Stomach (tissue), 9 donors: ENCODE measurements around the gene SMPD3. TPM values are rescaled to one million over a fixed set of nuclear protein-coding genes. Genes with fewer than 3 reads are reported as not detected.
A peak's percentile ranks its signal among the peaks of the same experiment; 100 is the strongest.

Experiments
- DNase-seq, 2 donors: peaks; one replicate each; pipeline versions ENCODE4 v3.0.0 to v3.0.0-alpha.2; 2013 to 2019
- H3K27ac ChIP-seq, 5 donors: fragments of 200-600 bp in 4 of 5; sonication (generic) in 4 of 5; one replicate each; pipeline ENCODE4 v1.5.1; 2013 to 2019; ENCODE audit warnings: mild to moderate bottlenecking in 1 of 5, moderate library complexity in 1 of 5
- H3K27me3 ChIP-seq, 3 donors: fragments of 200-600 bp; sonication (generic); one replicate each; pipeline ENCODE4 v1.5.1; 2017 to 2019; ENCODE audit warnings: mixed run types in 1 of 3
- H3K36me3 ChIP-seq, 4 donors: fragments of 200-600 bp; sonication (generic); 1 replicate in 3 of 4; 2 replicates in 1 of 4; pipeline ENCODE4 v1.5.1; 2016 to 2019
- H3K4me1 ChIP-seq, 4 donors: fragments of 200-600 bp; sonication (generic); one replicate each; pipeline ENCODE4 v1.5.1; 2016 to 2019
- H3K4me3 ChIP-seq, 4 donors: fragments of 200-600 bp; sonication (generic) in 3 of 4; one replicate each; pipeline ENCODE4 v1.5.1; 2016 to 2019; ENCODE audit warnings: mild to moderate bottlenecking in 1 of 4
- H3K9me3 ChIP-seq, 4 donors: fragments of 200-600 bp; sonication (generic); one replicate each; pipeline ENCODE4 v1.5.1; 2016 to 2019
- CTCF ChIP-seq, 7 experiments: fragments of 450-650 bp in 4 of 7; fragments of 200-600 bp in 3 of 7; sonication (generic) in 3 of 7; IDR thresholded peaks; one replicate each; pipeline ENCODE4 v1.5.1; 2016 to 2019; ENCODE audit warnings: antibody characterized with exemption in 7 of 7, control low read depth in 2 of 7, mild to moderate bottlenecking in 1 of 7
- EP300 ChIP-seq: sonication (generic); formaldehyde crosslinking; IDR thresholded peaks from one replicate; pipeline ENCODE4 v1.6.1; 2017; ENCODE audit warnings: antibody characterized with exemption
- POLR2A ChIP-seq, 4 donors: fragments of 450-650 bp; IDR thresholded peaks; one replicate each; pipeline ENCODE4 v1.6.1; 2016; ENCODE audit warnings: antibody characterized with exemption in 4 of 4, control low read depth in 2 of 4, mild to moderate bottlenecking in 1 of 4, moderate library complexity in 1 of 4
- POLR2AphosphoS5 ChIP-seq, 3 donors: sonication (generic); formaldehyde crosslinking; IDR thresholded peaks; one replicate each; pipeline ENCODE4 v1.6.1; 2016; ENCODE audit warnings: antibody characterized with exemption in 3 of 3
- WGBS, 5 donors: extraction: QIAGEN DNeasy Blood & Tissue Kit in 3 of 5; methylation state at CpG; one replicate each; pipeline versions ENCODE4 v1.1.5 to v1.1.7; 2013 to 2018; 5-methylcytosine and 5-hydroxymethylcytosine counted together
- intact Hi-C: fragments of 100-400 bp; cut with DNase I; formaldehyde crosslinking; loops from one replicate; pipeline ENCODE4 v1.15.1; 2023; ENCODE audit warnings: low total_unique reads
- polyA plus RNA-seq, 3 donors: library from polyadenylated mRNA; stranded (reverse); fragments of 200-250 nt; gene quantifications; one replicate each; pipeline ENCODE4 v1.2.3, GENCODE V29; 2013
- total RNA-seq, 5 donors: library from RNA; depleted of rRNA; stranded (reverse); fragments of >200 nt; gene quantifications; one replicate each; pipeline versions ENCODE4 v1.1.0 to v1.2.3, GENCODE V29; 2014 to 2016
- donor health status: healthy with polysubstance abuse.
- donor health status: Bipolar disorder and iron deficiency.
- donor health status: healthy.

Gene SMPD3
- total and polyA plus RNA-seq, 8 donors = 1.7 to 110 (median 53.7) TPM

- no peaks in the 10 kb centered on the region for H3K36me3 ChIP-seq
- DNase-seq = peak in 1 of 2 donors; percentile 55
- WGBS, 5 donors = 27 to 36% (median 29%) methylated on average over 4 of the region's 4 CpGs
- intact Hi-C loops = no loop called here
- peak overlapping the region in 4 of 5 donors; percentile 1 to 45 (median 22) for H3K27ac ChIP-seq
- no peaks in the 10 kb centered on the region for H3K9me3 ChIP-seq
- H3K4me3 ChIP-seq = no peak overlapping the region
- H3K4me1 ChIP-seq = peaks cover 4 to 25% (median 19%) of the 10 kb centered on the region in 4 donors
- H3K27me3 ChIP-seq = no peaks in the 10 kb centered on the region
- no peak for TF ChIP-seq EP300
- TF ChIP-seq CTCF (IDR thresholded peaks at IDR 0.05) = no peak
- no peak for TF ChIP-seq POLR2A (IDR thresholded peaks at IDR 0.05)
Measured at GRCh38 chr16:68486502-68487202, 38.3 kb upstream of the SMPD3 start.

GRCh38 chr16:68481636-68482035 is 33.3 kb upstream of the SMPD3 start:
- 70 to 79% (median 72%) methylated on average over 5 of the region's 5 CpGs for WGBS, 5 donors
- Histone ChIP-seq H3K4me3 (no peak overlapping the region), H3K4me1 (peaks cover 0 to 17% (median 13%) of the 10 kb centered on the region in 4 donors), H3K36me3 (no peaks in the 10 kb centered on the region), H3K27me3 (no peaks in the 10 kb centered on the region), H3K27ac (no peak overlapping the region), H3K9me3 (no peaks in the 10 kb centered on the region)
- no peak for TF ChIP-seq POLR2AphosphoS5 (IDR thresholded peaks at IDR 0.05)
- no peak for TF ChIP-seq POLR2A (IDR thresholded peaks at IDR 0.05)
- TF ChIP-seq EP300 = no peak
- TF ChIP-seq CTCF (IDR thresholded peaks at IDR 0.05) = no peak
- DNase-seq = no peak
- intact Hi-C loops = no loop called here

- H3K27me3 ChIP-seq = no peaks in the 10 kb centered on the region
- H3K9me3 ChIP-seq = no peaks in the 10 kb centered on the region
- whole genome bisulfite sequencing, 5 donors = 84 to 98% (median 91%) methylated on average over 6 of the region's 6 CpGs
- no peak overlapping the region for H3K27ac ChIP-seq
- intact Hi-C loops = no loop called here
- DNase-seq = no peak
- H3K4me1 ChIP-seq = peaks cover 0 to 14% (median 10%) of the 10 kb centered on the region in 4 donors
- TF ChIP-seq CTCF (IDR thresholded peaks at IDR 0.05) (no peak), EP300 (no peak), POLR2A (IDR thresholded peaks at IDR 0.05) (no peak), POLR2AphosphoS5 (IDR thresholded peaks at IDR 0.05) (no peak)
- no peak overlapping the region for H3K4me3 ChIP-seq
- H3K36me3 ChIP-seq = no peaks in the 10 kb centered on the region
Measured at GRCh38 chr16:68480084-68480995, 32.0 kb upstream of the SMPD3 start.

- H3K27ac ChIP-seq = no peak overlapping the region
- H3K36me3 ChIP-seq = no peaks in the 10 kb centered on the region
- H3K27me3 ChIP-seq = no peaks in the 10 kb centered on the region
- H3K4me3 ChIP-seq = no peak overlapping the region
- peaks cover 0 to 14% (median 10%) of the 10 kb centered on the region in 4 donors for H3K4me1 ChIP-seq
- intact Hi-C loops = no loop called here
- 70 to 90% (median 85%) methylated on average over 2 of the region's 2 CpGs for WGBS, 5 donors
- no peaks in the 10 kb centered on the region for H3K9me3 ChIP-seq
- TF ChIP-seq POLR2A (IDR thresholded peaks at IDR 0.05) (no peak), CTCF (IDR thresholded peaks at IDR 0.05) (no peak), EP300 (no peak), POLR2AphosphoS5 (IDR thresholded peaks at IDR 0.05) (no peak)
- DNase-seq = no peak
Measured at GRCh38 chr16:68479271-68479670, 31.0 kb upstream of the SMPD3 start.
